ENCODE measurements around the gene PRKG1.

The PRKG1 gene

GRCh38 chr10:52313933-52314821 lies 1239.9 kb downstream of the PRKG1 start, which contains the start of gene DKK1:
TSS of gene DKK1 (plus strand) at chr10:52314281. CDS start at chr10:52314435, 154 bp downstream.
- no peak for DNase-seq

- DNase-seq: no peak
These were observed 1240.7 kb downstream of the PRKG1 start for GRCh38 chr10:52314822-52315552.

- DNase-seq: no peak
These were observed 1241.7 kb downstream of the PRKG1 start for GRCh38 chr10:52316001-52316400.

GRCh38 chr10:52316500-52316899 lies 1242.2 kb downstream of the PRKG1 start:
- no peak for DNase-seq

- DNase-seq: no peak
These were observed 1243.9 kb downstream of the PRKG1 start for GRCh38 chr10:52318136-52318701.

GRCh38 chr10:52318822-52319464 lies 1244.7 kb downstream of the PRKG1 start:
- DNase-seq: no peak

GRCh38 chr10:52319926-52320325 lies 1245.6 kb downstream of the PRKG1 start:
- no peak for DNase-seq

GRCh38 chr10:52322323-52322722 lies 1248.0 kb downstream of the PRKG1 start:
- no peak for DNase-seq

- no peak for DNase-seq
These were observed 1248.6 kb downstream of the PRKG1 start for GRCh38 chr10:52322936-52323335.

GRCh38 chr10:52326382-52326781 lies 1252.1 kb downstream of the PRKG1 start:
- DNase-seq: no peak

- no peak for DNase-seq
These were observed 1257.5 kb downstream of the PRKG1 start for GRCh38 chr10:52331638-52332364.

- no peak for DNase-seq
These were observed 1258.5 kb downstream of the PRKG1 start for GRCh38 chr10:52332815-52333214.

GRCh38 chr10:52334595-52334994 lies 1260.3 kb downstream of the PRKG1 start:
- no peak for DNase-seq

- DNase-seq: no peak
These were observed 1261.4 kb downstream of the PRKG1 start for GRCh38 chr10:52335665-52336064.

GRCh38 chr10:52337225-52337624 lies 1262.9 kb downstream of the PRKG1 start:
- no peak for DNase-seq

GRCh38 chr10:52343439-52343838 lies 1269.2 kb downstream of the PRKG1 start:
- no peak for DNase-seq

- no peak for DNase-seq
These were observed 1272.4 kb downstream of the PRKG1 start for GRCh38 chr10:52346394-52347326.

GRCh38 chr10:52347327-52347667 lies 1273.0 kb downstream of the PRKG1 start:
- no peak for DNase-seq

Measured in activated CD4-positive, alpha-beta T cell treated with anti-CD3 and anti-CD28 coated beads for 1 hour (primary cell).